GM18505 (cell line): ENCODE results near the gene ZNF689.
"Not testable (repeated sequence)": the region's sequence is repeated elsewhere in the genome, so short reads cannot be mapped to it uniquely, and the experiment has no call there.

Experiments
- ATAC-seq: cut with Tn5 transposase; IDR thresholded peaks from one replicate; pipeline ENCODE4 v1.9.1; 2021; ENCODE audit not compliant: unreplicated experiment
- POLR2A ChIP-seq: IDR thresholded peaks from 4 replicates; pipeline ENCODE4 v1.6.1; 2011; ENCODE audit warnings: borderline replicate concordance; ENCODE audit not compliant: insufficient read depth, insufficient read length; ENCODE audit errors: extremely low read depth

ZNF689 gene

DNA sequence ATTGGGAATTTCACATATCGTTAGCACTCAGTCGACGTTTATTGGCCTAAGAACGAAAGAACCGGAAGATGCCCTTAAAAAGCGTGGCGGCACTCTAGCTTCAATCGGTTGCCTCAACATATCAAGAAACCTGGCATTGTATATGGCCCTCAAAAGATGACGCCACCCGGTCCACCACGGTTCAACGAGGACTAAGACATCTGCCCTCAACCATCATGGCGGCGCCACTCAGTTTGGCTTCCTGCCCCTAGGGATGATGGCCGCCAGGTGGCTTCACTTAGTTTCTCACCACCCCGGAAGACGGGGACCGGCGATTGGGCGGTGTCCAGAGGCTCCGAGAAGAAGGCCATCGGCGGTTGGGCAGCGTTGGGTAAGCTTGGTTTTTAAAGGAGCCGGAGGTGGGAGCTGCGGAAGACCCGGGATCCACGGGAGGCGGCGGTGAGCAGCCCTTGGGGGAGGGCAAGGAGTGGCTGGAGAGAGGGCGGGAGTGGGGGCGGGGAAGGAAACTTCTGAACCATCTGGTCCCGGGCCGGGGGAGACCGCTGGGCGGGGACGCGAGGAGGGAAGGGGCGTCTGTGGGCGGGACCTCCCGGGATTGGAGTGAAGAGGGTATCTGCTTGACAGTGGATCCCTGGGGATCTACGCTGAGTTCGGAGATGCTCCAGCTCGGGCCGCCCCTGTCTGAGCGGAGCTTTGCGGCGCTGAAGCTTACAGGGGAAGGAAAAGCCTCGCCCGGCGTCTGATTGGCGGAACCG is 40.4 kb upstream of the ZNF689 start, which contains the start of gene PRR14:
Gene PRR14 (plus strand): TSS at position 592 of the 755 bp plus-strand sequence. CDS start 686 bp downstream, outside the sequence.
- ATAC-seq: peak; percentile 68
- peak; percentile 26 for TF ChIP-seq POLR2A

DNA sequence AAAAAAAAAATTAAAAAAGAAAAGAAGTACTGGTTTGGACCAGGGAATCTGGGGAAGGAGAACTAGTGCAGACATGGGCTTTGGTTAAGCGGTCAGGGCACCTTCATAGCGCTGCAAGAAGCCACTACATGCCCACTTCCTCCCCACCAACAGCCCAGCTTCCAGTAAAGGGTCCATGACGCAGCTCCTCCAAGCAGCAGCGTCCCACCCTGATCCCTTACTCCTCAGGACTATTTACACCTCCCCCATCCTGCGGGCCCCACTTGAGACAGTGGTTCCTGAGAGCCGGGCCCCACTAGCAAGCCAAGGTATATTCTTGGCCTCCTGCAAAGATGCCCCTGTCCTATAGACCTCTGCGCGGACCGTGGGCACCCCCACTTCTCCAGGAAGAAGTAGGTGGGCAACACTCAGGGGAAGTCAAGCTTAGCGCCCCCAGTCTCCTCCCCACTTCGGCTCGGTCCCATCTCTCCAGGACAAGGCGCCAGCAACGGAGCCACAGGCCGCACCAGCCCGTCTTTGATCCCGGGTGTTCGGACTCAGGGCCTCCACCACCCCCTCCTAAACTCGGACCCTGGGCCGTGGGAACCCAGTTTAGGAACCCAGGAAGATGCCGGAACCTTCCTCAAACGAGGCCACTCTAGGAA is 39.7 kb upstream of the ZNF689 start:
- no peak for TF ChIP-seq POLR2A
- peak; percentile 4 for ATAC-seq

DNA sequence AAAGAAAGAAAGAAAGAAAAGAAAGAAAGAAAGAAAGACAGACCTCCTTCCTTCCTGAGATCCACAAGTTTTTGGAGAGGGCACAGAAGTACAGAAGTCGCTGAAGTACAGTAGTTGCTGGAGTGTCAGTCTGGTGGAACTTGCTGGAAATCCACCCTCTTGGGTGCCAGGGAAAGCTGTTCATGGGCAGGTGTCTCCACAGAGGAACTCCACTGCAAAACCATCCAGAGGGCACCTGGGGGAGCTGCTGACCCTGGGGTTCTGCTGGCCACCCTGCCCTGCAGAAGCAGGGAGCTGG is 37.0 kb upstream of the ZNF689 start:
- no peak for ATAC-seq
- no peak for TF ChIP-seq POLR2A

DNA sequence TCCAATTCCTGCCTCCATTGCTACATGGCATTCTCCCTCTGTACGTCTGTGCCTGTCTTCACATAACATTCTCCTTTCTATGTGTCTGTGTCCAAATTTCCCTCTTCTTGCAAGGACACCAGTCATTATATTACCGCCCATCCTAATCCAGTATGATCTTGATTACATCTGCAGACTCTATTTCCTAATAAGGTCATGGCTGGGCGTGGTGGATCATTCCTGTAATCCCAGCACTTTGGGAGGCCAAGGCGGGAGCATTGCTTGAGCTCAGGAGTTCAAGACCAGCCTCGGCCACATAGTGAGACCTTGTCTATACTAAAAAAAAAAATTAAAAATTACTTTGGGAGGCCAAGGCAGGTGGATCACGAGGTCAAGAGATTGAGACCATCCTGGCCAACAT is 35.5 kb upstream of the ZNF689 start:
- no peak for ATAC-seq

DNA sequence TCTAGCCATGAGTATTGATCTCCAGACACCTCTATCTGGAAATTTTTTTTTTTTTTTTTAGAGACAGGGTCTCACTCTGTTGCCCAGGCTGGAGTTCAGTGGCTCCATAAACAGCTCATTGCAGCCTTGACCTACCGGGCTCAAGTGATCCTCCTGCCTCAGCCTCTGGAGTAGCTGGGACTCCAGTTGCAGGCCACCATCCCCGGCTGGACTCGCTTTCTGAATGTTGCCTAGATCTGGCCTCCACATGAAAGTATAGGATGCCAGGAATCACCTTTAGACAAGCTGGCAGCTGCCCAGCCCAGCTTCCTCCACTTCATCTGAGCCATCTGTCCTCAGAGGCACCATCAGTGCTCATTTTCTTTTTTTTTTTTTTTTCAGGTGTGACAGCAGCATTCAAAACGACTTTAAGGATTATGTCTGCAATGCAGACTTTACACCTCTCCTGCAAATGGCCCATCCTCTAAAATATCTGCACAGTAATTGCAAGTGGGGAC is 34.2 kb upstream of the ZNF689 start:
- no peak for TF ChIP-seq POLR2A
- no peak for ATAC-seq

More for the DNA sequence above, 35.5 kb upstream of the ZNF689 start:
- no peak for TF ChIP-seq POLR2A

DNA sequence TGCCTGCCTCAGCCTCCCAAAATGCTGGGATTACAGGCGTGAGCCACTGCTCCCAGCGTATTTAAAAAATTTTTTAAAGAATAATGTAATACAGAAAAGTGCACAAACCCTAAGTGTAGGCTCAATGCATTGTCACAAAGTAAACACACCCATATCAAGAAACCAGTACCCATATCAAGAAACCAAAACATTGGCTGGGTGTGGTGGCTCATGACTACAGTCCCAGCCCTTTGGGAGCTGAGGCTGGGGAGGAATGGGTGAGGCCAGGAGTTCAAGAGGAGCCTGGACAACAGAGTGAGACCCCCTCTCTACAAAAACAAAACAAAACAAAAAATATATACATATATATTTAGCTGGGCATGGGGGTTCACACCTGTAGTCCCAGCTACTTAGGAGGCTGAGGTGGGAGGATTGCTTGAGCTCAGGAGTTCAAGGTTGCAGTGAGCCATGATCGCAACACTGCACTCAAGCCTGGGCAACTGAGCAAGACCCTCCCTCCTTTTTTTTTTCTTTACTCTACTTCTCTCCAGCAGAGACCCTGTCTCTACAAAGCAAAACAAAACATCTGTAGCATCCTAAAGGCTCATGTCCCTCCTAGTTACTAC is 31.3 kb upstream of the ZNF689 start:
- ATAC-seq: no peak
- no peak for TF ChIP-seq POLR2A

DNA sequence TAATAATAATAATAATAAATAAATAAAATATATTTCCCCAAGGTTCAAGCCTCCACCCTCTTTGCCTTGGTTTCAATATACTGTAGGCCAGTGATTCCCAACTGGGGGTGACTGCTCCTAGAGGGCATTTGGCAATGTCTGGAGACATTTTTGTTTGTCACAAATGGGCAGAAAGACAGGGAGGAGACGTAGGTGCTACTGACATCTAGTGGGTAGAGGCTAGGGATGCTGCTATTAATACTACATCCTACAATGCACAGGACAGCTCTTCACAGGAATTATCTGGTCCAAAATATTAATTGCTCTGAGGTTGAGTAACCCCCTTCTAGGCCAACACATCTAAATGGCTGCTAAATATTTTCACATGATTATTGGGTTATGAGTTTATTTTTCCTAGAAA is 27.8 kb upstream of the ZNF689 start:
- no peak for ATAC-seq

DNA sequence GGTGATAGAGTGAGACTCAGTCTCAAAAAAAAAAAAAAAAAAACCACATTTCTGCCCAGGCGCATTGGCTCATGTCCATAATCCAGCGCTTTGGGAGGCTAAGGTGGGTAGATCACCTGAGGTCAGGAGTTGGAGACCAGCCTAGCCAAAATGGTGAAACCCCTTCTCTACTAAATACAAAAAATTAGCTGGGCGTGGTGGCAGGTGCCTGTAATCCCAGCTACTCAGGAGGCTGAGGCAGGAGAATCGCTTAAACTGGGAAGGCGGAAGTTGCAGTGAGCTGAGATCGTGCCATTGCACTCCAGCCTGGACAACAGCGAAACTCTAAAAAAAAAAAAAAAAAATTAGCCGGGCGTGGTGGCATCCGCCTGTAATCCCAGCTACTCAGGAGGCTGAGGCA is 26.9 kb upstream of the ZNF689 start:
- ATAC-seq: not testable (repeated sequence)

More for the DNA sequence above, 27.8 kb upstream of the ZNF689 start:
- TF ChIP-seq POLR2A: no peak

DNA sequence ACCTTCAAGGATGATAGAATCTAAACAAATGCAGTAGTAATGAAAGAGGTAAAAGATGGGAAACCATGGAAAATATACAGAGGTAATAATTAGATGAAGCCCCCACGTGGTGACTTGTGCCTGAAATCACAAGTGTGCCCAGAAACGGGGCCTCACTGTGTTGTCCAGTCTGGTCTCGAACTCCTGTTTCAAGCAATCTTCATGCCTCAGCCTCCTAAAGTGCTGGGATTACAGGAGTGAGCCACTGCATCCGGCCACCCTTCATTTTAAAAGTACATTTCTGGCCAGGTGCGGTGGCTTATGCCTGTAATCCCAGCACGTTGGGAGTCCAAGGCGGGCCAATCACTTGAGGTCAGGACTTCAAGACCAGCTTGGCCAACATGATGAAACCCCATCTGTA is 26.4 kb upstream of the ZNF689 start:
- no peak for ATAC-seq
- no peak for TF ChIP-seq POLR2A

DNA sequence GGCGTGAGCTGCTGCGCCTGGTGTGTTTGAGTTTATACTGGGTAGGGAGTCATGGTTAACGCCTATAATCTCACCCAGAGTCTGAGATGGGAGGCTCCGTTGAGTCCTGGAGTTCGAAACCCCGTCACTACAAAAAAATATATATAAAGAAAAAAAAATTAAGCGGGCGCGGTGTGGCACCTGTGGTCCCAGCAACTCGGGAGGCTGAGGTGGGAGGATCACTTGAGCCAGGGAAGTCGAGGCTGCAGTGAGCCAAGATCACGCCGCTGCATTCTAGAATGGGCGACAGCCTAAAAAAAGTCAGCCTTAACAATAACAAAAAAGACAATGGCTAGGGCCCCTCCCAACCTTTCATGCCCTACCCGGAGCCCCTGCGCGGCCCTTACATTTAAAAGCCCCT is 23.3 kb upstream of the ZNF689 start:
- TF ChIP-seq POLR2A: no peak
- ATAC-seq: no peak

DNA sequence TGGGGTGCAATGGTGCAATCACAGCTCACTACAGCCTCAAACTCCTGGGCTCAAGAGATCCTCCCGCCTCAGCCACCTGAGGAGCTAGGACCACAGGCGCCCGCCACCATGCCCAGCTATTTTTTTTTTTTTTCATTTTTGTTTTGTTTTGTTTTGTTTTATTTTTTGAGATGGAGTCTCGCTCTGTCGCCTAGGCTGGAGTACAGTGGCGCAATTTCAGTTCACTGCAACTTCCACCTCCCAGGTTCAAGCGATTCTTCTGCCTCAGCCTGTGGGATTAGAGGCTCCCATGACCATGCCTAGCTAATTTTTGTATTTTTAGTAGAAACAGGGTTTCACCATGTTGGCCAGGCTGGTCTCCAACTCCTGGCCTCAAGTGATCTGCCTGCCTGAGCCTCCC is 22.3 kb upstream of the ZNF689 start:
- not testable (repeated sequence) for ATAC-seq

DNA sequence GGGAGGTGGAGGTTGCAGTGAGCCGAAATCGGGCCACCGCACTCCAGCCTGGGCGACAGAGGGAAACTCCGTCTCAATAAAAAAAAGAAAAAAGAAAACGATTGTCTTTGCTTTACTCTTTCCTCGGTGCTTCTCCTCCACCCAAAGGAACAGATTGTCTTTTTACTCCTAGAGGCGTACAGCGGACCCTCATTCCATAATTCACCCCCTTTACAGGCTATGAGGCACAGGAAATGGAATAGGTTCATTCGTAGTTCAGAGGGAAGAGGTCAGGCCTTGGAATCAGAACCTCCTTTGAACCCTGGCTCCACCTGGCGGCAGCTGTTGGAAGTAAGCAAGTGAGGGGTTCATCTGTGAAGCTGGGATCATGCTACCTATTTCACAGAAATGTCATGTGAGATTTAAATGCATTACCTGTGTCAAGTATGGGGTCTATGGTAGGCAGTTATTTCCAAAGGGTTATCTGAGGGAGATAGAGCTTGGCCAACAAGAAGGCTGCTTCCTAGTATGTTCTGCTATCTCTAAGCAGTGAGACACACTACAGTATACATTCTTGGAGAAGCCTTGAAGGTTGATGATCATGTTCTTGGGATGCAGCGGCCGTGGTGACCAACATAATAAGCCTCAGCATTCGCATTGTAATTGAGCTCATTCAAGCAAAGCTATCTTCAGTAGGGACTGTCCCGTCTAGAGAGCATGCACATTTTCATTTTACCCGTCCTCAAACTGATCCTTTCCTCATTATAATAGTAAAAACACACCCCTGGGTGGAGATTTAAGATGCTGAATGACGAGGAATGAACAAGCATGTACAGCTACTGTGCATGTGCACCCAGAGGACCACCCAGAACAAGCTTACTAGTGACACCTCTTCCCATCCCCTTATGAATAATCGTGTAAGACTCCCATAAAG is 18.7 kb upstream of the ZNF689 start:
- ATAC-seq: no peak
- TF ChIP-seq POLR2A: no peak

DNA sequence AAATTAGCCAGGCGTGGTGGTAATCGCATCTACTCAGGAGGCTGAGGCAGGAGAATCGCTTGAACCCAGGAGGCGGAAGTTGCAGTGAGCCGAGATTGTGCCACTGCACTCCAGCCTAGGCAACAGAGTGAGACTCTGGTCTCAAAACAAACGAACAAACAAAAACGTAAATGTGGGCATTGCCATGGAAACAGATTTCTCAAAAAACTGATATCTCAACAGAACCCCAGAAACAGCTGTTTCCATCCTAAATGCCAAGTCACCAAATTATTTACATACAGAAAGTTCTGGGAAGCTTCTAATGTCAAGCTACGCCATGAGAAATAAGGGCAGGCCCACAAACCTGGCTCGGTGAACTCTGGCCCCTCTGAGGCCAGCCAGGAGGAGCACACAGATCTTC is 16.0 kb upstream of the ZNF689 start:
- TF ChIP-seq POLR2A: no peak
- no peak for ATAC-seq

DNA sequence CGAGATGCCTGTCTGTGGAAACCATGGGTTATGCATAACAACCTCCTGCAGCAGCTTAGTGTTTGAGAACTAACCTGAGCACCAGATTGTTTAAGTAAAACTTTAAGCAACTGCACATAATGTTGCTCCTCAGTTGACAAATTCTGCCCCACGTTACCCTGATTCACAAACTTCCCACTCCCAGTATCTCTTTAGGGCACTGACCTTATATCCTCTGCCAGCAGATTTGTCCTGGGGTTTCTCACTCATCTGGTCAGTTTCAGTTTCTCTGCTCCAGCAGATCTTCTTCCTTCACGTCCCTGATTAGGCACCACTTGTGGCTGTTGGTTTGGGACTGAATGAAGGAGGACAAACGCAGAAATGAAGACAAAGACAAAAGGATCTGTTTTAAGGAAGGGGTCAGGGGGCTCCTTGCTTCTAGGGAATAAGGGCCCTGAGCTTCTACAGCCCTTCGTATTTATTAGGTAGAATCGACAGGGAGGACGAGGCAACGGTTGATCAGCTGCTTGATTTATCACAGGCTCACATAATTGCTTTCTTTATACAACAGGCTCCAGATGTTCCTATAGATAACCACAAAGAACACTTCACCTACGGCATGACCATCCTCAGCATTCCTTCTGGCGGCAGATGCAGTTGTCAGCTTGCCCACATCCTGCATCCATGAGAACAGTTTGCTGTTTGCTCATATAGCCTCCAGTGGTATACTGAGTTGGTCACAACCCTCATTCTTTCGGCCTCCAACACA is 13.5 kb upstream of the ZNF689 start:
- no peak for ATAC-seq
- TF ChIP-seq POLR2A: no peak
